HS-27A (cell line): Measurements from ENCODE around the gene FBXW9.
"Not testable (repeated sequence)": the region's sequence is repeated elsewhere in the genome, so short reads cannot be mapped to it uniquely, and the experiment has no call there.

Source experiments
- DNase-seq: peaks from one replicate; pipeline ENCODE4 v3.0.0-alpha.2; 2012; ENCODE audit warnings: low read depth, missing footprints

Gene FBXW9

DNA sequence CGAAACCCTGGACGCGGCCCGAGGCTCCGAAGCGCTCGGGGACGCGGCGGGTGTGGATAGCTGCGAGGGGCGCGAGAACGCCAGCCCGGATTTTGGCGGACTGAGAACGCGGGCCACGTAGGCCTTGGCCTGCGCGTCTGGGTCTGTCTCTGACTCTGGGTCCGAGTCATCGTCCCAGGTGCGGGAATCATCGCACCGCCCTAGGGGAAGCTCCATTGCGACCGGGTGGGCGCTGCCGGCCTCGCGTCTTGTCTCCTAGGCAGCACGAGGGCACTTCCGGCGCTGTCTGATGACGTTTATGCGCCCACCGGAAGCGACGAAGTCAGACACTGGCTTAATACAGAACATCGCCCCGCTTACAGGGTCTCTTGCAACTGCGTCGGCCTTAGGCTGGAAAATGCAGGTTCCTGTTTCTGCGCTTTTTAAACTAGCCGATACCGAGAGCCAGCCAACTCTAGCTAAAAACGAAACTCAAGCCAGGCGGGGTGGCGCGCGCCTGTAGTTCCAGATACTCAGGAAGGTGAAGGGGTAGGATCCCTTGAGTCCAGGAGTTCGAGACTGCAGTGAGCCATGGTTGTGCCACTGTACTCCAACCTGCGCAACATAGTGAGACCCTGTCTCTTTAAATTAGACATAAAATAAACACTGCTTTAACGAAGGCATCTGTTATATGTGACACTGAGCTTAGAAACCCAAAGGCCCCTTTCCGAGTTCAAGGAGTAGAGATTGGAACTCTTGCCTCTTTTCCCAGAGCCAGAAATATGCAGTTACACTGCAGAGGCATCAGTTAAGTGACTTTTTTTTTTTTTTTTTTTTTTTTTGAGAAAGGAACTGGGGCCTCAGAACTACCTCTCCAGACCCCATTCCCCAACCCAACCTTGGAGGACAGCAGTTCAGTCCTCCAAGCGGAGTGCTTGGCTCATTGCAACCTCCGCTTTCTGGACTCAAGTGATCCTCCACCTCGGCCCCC, at the start of gene FBXW9:
FBXW9 (minus strand) TSS at position 266 of the 970 bp plus-strand sequence; CDS start at position 216, 50 bp downstream.
- peak; percentile 73 for DNase-seq

- DNase-seq = no peak
These were observed 48.9 kb upstream of the FBXW9 start for GRCh38 chr19:12745166-12745897.

GRCh38 chr19:12737835-12738351, 41.5 kb upstream of the FBXW9 start:
- no peak for DNase-seq

DNA sequence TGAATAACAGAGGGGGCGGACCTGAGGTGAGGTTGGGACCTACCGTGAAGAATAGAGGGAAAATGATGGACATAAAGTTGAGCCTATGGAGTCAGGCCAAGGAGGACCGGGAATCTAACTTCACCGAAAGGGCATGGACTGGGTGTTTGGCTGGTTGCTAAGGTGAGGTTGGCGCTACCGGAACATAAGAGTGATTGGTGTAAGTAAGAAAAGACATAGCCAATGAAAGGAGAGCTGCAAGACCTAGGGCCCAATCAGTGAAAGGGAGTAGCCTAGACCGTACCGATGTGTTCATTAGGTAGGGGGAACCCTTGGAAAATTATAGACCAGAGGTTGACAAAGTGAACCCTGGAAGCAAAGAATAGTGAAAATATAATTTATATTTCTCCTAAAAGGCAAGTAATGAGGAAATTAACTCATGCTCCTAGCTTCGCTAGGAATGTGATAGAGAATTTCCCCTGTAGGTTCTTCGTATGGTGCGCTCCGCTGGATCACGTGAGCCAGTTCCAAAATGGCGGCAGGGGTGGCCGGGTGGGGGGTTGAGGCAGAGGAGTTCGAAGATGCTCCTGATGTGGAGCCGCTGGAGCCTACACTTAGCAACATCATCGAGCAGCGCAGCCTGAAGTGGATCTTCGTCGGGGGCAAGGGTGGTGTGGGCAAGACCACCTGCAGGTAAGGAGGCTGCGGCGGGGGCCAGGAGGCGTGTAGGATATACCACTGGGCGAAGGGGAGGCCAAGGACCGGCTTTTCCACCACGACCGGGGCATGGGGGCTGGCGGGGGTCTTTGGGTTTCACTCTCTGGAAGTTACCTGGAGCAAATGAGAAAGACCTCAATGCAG, 40.8 kb upstream of the FBXW9 start, which contains the start of gene GET3:
GET3 (plus strand) TSS at position 503 of the 840 bp plus-strand sequence; CDS start at position 512, 9 bp downstream.
- DNase-seq = peak; percentile 98

GRCh38 chr19:12733369-12734214, 37.2 kb upstream of the FBXW9 start:
- no peak for DNase-seq

DNA sequence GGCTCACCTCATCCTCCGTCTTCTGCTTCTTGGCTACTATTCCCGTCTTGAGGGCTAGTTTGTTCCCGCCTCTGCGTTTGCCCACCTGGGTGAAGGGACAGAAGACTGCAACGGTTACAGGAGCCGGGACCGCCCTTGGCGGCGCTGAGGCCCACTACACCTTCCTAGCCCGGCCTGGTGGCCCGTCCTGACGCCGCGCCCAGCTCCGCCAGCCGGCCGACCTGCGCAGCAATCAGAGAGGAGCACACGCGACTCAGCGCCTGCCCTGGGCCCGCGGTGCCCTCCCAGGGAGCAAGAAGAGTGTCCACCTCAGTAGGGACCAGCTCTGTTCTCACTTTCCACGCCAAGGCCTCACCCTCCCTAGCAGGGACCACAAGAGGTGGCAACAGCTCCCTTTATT, 34.9 kb upstream of the FBXW9 start:
- DNase-seq = no peak

DNA sequence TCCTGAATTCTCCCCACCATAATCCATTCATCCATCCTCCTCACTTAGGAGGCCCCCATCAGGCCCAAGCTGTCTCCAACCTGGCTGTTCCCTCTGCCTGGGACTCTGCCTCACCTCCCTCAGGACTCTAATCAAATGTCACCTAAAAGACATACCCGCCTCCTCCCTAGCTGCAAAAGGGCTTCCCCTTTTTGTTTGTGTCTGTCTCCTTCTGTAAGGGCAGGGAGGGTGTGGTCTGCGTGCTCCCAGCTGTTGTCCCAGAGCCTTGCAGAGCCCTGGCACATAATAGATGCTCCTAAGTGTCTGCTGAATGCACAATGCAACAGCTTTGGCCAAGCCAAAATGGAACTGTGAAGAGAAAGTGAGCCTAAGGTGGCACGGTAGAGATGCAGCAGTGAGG, 33.6 kb upstream of the FBXW9 start:
- DNase-seq = no peak

GRCh38 chr19:12727745-12728433, 31.5 kb upstream of the FBXW9 start:
- DNase-seq = no peak

DNA sequence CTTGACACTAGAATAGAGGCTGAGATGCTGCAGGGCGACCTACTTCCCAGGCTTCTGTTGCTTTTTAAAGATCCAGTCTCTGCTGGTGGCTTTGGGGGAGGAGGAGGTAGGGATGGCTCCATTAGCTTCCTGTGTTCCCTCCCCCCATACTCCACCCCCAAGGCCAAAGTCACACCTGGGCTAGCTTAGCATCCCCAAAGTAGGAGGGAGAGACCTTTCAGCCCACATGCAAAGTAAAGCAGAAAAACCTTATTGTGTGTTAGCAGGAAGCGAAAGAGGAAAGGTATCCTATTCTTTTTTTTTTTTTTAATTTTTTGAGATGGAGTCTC, 30.5 kb upstream of the FBXW9 start:
- DNase-seq = no peak

DNA sequence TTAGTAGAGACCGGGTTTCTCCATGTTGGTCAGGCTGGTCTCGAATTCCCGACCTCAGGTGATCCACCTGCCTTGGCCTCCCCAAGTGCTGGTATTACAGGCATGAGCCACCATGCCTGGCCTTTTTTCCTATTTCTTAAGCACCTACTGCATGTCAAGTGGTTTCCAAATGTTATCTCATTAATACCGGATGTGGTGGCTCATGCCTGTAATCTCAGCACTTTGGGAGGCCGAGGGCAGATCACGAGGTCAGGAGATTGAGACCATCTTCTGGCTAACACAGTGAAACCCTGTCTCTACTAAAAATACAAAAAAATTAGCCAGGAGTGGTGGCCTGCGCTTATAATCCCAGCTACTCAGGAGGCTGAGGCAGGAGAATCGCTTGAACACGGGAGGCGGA, 29.2 kb upstream of the FBXW9 start:
- DNase-seq = not testable (repeated sequence)

GRCh38 chr19:12723641-12724426, 27.4 kb upstream of the FBXW9 start, which contains the start of gene TNPO2:
TSS of gene TNPO2 (minus strand) at chr19:12723932. CDS start at chr19:12720977, 2,955 bp downstream.
- DNase-seq = no peak

DNA sequence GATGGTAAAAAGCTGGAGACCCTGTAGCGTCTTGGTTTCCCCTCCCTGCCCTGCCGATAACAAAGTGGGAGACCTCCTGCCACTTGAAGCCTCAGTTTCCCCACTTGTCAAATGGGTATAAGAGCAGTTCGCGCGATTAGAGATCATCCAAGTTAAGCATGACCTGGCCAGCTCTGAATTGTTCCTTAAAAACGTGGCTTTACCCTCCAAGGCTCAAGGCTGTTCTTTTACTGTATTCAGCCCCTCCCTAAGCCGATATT, 26.9 kb upstream of the FBXW9 start:
- DNase-seq = no peak

DNA sequence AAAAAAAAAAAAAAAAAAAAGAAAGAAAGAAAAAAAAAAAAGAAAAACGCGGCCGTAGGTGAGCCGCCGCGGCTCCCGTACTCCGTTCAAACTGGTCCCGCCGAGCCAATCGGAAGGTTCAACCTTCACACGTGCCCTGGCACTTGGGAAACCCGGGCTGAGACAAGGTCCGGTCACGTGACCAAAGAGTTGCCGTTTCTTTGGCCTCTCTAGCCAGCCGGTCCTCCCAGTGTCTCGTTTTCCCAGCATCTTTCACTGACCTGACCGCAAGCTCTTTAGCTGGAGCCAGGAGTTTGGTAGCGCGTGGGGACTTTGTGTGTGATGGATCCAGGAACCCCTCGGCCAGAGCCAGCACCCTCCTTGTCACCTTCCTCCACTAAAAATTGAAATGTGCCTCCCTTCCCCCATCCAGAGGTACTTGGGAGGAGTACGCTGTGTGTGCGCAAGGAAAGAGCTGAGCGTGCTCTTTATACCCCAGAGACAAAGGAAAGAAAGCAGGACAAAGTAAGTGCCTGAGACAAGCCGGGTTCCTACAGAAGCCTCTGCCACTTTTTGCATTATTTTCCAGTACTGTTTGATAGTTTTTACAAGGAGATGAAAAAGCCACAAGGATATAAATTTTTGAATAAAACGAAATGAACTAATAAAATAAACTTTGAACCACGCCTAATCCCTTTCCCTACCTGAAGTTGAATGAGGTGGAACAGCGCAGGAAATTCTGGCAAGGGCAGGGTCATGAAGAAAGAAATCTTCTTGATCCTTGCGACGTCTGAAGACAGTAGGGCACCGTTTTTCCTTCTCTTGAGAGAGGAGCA, 26.3 kb upstream of the FBXW9 start:
- peak; percentile 99 for DNase-seq

DNA sequence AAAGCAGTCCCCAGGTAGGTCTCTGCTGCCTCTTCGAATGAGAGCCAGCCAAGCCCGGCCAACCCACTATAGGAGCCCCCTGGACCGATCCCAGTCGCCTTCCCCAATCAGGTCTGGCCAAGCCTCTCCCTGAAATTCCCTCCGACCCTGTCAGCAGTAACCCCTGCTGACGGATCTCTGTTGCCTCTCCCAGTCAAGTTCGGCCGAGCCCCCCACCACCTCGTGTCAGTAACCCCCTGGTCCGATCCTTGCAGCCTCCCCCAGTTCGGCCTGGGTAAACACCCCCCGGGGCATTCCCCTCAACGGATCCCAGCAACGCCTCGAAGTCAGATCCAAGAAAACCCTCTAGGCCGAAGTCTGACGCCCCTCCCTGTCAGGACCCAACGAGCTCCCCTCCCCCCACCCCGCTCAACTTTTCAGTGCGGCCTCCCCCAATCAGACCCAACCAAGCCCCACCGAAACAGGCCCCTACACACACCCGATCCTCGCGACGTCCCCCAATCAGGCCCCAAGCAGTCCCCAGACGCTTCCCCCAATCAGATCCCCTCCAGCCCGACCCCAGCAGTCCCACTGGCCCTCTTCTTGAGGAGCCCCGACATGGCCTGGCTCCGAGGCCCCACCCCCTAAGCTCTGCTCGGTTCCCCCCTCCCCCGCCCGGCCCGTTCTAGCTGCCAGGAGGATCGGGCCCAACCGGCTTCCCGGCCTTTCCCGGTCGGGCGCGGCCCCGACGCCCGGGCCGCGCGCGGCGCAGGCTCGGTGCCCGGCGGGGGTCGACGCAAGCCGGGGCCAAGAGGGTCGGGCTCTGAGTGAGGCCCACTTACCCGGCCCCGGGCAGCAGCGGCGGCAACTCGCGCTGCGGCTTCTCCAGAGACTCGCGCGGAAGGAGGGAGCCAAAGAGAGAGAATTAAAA, 25.5 kb upstream of the FBXW9 start:
- no peak for DNase-seq

GRCh38 chr19:12720851-12721655, 24.6 kb upstream of the FBXW9 start:
- DNase-seq = no peak

DNA sequence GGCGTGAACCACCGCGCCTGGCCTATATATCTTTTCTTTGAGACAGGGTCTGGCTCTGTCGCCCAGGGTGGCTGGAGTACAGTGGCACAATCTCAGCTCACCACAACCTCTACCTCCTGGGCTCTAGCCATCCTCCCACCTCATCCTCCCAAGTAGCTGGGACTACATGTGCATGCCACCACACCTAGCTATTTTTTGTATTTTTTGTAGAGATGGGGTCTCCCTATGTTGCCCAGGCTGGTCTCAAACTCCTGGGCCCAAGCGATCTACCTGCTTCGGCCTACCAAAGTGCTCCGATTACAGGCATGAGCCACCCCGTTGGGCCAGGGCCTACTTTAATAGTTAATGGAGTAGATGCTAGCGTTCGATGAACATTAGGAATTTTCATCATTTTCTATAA, 23.9 kb upstream of the FBXW9 start:
- DNase-seq = no peak

DNA sequence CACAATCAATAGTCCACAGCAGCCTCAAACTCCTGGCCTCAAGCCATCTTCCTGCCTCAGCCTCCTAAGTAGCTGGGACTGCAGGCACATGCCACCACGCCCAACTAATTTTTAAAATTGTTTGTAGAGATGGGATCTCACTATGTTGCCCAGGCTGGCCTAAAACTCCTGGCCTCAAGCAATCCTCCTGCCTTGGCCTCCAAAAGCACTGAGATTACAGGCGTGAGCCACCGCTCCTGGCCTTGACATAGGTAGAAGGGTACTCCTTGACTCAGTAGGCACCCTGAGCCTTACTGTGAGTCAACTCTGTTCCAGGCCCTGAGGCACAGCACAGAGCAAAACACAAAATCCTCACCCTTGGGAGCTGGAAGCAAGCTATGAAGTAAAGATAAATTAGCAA, 19.5 kb upstream of the FBXW9 start:
- DNase-seq = no peak
